ENCODE results near the gene RNF224. TPM values are rescaled to one million over a fixed set of nuclear protein-coding genes. Genes with fewer than 3 reads are reported as not detected.
A peak's percentile ranks its signal among the peaks of the same experiment; 100 is the strongest.

Gene RNF224
- total RNA-seq, 3 donors from 2014 or later, result not detected

GRCh38 chr9:137193771-137194170 is 33.5 kb upstream of the RNF224 start:
- no peak for DNase-seq
- intact Hi-C loops (cut with DNase I, micrococcal nuclease), result no loop called here
- TF ChIP-seq CTCF (IDR thresholded peaks at IDR 0.05), result no peak
- Histone ChIP-seq H3K36me3 (ENCODE audit: low read depth) (no peaks in the 10 kb centered on the region), H3K4me3 (no peak overlapping the region), H3K9me3 (no peaks in the 10 kb centered on the region), H3K4me1 (ENCODE audit: low read depth) (peaks cover 64% of the 10 kb centered on the region)
- no peak for ATAC-seq

- peak in 2 of 3 donors; percentile 43 to 62 for DNase-seq
- intact Hi-C loops (cut with DNase I, micrococcal nuclease), result no loop called here
- TF ChIP-seq CTCF (IDR thresholded peaks at IDR 0.05), result no peak
- no peak for ATAC-seq
- Histone ChIP-seq H3K9me3 (no peaks in the 10 kb centered on the region), H3K4me1 (ENCODE audit: low read depth) (peaks cover 65% of the 10 kb centered on the region), H3K36me3 (ENCODE audit: low read depth) (no peaks in the 10 kb centered on the region), H3K4me3 (no peak overlapping the region)
Measured at GRCh38 chr9:137194388-137194787, 32.9 kb upstream of the RNF224 start.

GRCh38 chr9:137194909-137195308 is 32.4 kb upstream of the RNF224 start:
- Histone ChIP-seq H3K4me3 (no peak overlapping the region), H3K36me3 (ENCODE audit: low read depth) (no peaks in the 10 kb centered on the region), H3K4me1 (ENCODE audit: low read depth) (peaks cover 64% of the 10 kb centered on the region), H3K9me3 (no peaks in the 10 kb centered on the region)
- peak; percentile 59 for ATAC-seq
- no peak for TF ChIP-seq CTCF (IDR thresholded peaks at IDR 0.05)
- intact Hi-C loops (cut with DNase I, micrococcal nuclease), result no loop called here
- peak; percentile 82 to 90 (median 85) for DNase-seq

- TF ChIP-seq CTCF (IDR thresholded peaks at IDR 0.05), result no peak
- intact Hi-C loops (cut with DNase I, micrococcal nuclease), result no loop called here
- Histone ChIP-seq H3K4me1 (ENCODE audit: low read depth) (peaks cover 57% of the 10 kb centered on the region), H3K4me3 (no peak overlapping the region), H3K9me3 (no peaks in the 10 kb centered on the region), H3K36me3 (ENCODE audit: low read depth) (peaks cover under 1% of the 10 kb centered on the region)
- ATAC-seq (peak; percentile 72), DNase-seq (peak; percentile 90 to 94 (median 94))
Measured at GRCh38 chr9:137195525-137196220, 31.6 kb upstream of the RNF224 start.

GRCh38 chr9:137198051-137198901 is 29.0 kb upstream of the RNF224 start:
- intact Hi-C loops (cut with DNase I, micrococcal nuclease), result no loop called here
- Histone ChIP-seq H3K4me3 (peak overlapping the region; percentile 56), H3K36me3 (ENCODE audit: low read depth) (peaks cover 3% of the 10 kb centered on the region), H3K4me1 (ENCODE audit: low read depth) (peaks cover 60% of the 10 kb centered on the region), H3K9me3 (no peaks in the 10 kb centered on the region)
- ATAC-seq (peak; percentile 39), DNase-seq (peak; percentile 81 to 85 (median 84))
- TF ChIP-seq CTCF (IDR thresholded peaks at IDR 0.05), result no peak

Measured in mucosa of descending colon (tissue), 3 donors.